Activated CD8-positive, alpha-beta memory T cell treated with anti-CD3 and anti-CD28 coated beads for 1 hour (primary cell): ENCODE results near the gene PIN4.
"Not testable (repeated sequence)": the region's sequence is repeated elsewhere in the genome, so short reads cannot be mapped to it uniquely, and the experiment has no call there.

ENCODE experiments used
- DNase-seq, 2 donors: peaks; one replicate each; pipeline ENCODE4 v3.0.0-alpha.2; 2020; ENCODE audit warnings: low read depth in 1 of 2; ENCODE audit errors: extremely low read depth in 1 of 2

PIN4 gene

GRCh38 chrX:72181178-72182125 lies at the start of gene PIN4:
Gene PIN4 (plus strand): TSS chrX:72181757. CDS start chrX:72181786, 29 bp downstream.
- DNase-seq = peak; percentile 58 to 61

- no peak for DNase-seq
Observed at GRCh38 chrX:72132456-72132855, 49.1 kb upstream of the PIN4 start.

GRCh38 chrX:72133851-72134546 lies 47.6 kb upstream of the PIN4 start:
- no peak for DNase-seq

- DNase-seq = no peak
Observed at GRCh38 chrX:72137846-72138495, 43.6 kb upstream of the PIN4 start.

- no peak for DNase-seq
Observed at GRCh38 chrX:72139538-72139937, 42.0 kb upstream of the PIN4 start.

GRCh38 chrX:72141372-72142004 lies 40.1 kb upstream of the PIN4 start:
- no peak for DNase-seq

- DNase-seq = no peak
Observed at GRCh38 chrX:72142094-72142793, 39.3 kb upstream of the PIN4 start.

- DNase-seq = no peak
Observed at GRCh38 chrX:72142794-72143608, 38.6 kb upstream of the PIN4 start.

GRCh38 chrX:72143609-72143907 lies 38.0 kb upstream of the PIN4 start:
- no peak for DNase-seq

- no peak for DNase-seq
Observed at GRCh38 chrX:72145181-72145580, 36.4 kb upstream of the PIN4 start.

- no peak for DNase-seq
Observed at GRCh38 chrX:72146527-72146926, 35.0 kb upstream of the PIN4 start.

GRCh38 chrX:72158773-72159172 lies 22.8 kb upstream of the PIN4 start:
- no peak for DNase-seq

- no peak for DNase-seq
Observed at GRCh38 chrX:72159769-72160168, 21.8 kb upstream of the PIN4 start.

- DNase-seq = no peak
Observed at GRCh38 chrX:72165551-72165950, 16.0 kb upstream of the PIN4 start.

GRCh38 chrX:72169008-72169728 lies 12.4 kb upstream of the PIN4 start:
- no peak for DNase-seq

GRCh38 chrX:72176289-72176688 lies 5.3 kb upstream of the PIN4 start:
- DNase-seq = not testable (repeated sequence)

GRCh38 chrX:72176981-72177380 lies 4.6 kb upstream of the PIN4 start:
- DNase-seq = no peak

GRCh38 chrX:72180539-72180938 lies 1.0 kb upstream of the PIN4 start:
- DNase-seq = no peak

- DNase-seq = no peak
Observed at GRCh38 chrX:72182924-72183323, 1.4 kb downstream of the PIN4 start.
